Right lobe of liver (tissue), 6 donors: ENCODE data around the gene POT1. TPM values are rescaled to one million over a fixed set of nuclear protein-coding genes. Genes with fewer than 3 reads are reported as not detected.

Source experiments
- ATAC-seq, 4 donors: fragments of 200-7000 bp; cut with Tn5 transposase; one replicate each; pipeline ENCODE4 v1.9.1; 2020; ENCODE audit warnings: mild to moderate bottlenecking in 4 of 4, moderate library complexity in 4 of 4
- DNase-seq, 3 donors: peaks; one replicate each; pipeline ENCODE4 v3.0.0-alpha.2; 2020
- H3K27ac ChIP-seq, 3 donors: fragments of 200-600 bp; one replicate each; pipeline ENCODE4 v1.8.0; 2022
- H3K27me3 ChIP-seq, 2 donors: fragments of 200-600 bp; one replicate each; pipeline ENCODE4 v1.8.0; 2022
- H3K36me3 ChIP-seq, 4 donors: fragments of 200-600 bp; sonication (generic) in 1 of 4; one replicate each; pipeline versions ENCODE4 v1.5.1 to v1.8.0; 2017 to 2022; ENCODE audit warnings: control low read depth in 1 of 4
- H3K4me1 ChIP-seq, 4 donors: fragments of 200-600 bp; sonication (generic) in 1 of 4; one replicate each; pipeline versions ENCODE4 v1.5.1 to v1.8.0; 2017 to 2022; ENCODE audit warnings: control low read depth in 1 of 4
- H3K4me3 ChIP-seq, 3 donors: fragments of 200-600 bp; one replicate each; pipeline ENCODE4 v1.8.0; 2022
- H3K9me3 ChIP-seq, 4 donors: fragments of 200-600 bp; sonication (generic) in 1 of 4; one replicate each; pipeline versions ENCODE4 v1.5.1 to v1.8.0; 2017 to 2022; ENCODE audit warnings: control low read depth in 1 of 4
- CTCF ChIP-seq, 4 donors: fragments of 200-600 bp in 3 of 4; fragments of 450-650 bp in 1 of 4; IDR thresholded peaks; one replicate each; pipeline versions ENCODE4 v1.5.1 to v1.8.0; 2016 to 2022; ENCODE audit warnings: antibody characterized with exemption in 4 of 4, mild to moderate bottlenecking in 2 of 4
- POLR2A ChIP-seq: fragments of 450-650 bp; IDR thresholded peaks from one replicate; pipeline ENCODE4 v1.6.1; 2017; ENCODE audit warnings: antibody characterized with exemption, mild to moderate bottlenecking
- WGBS: methylation state at CpG from one replicate; pipeline ENCODE4 v1.1.6; 2018; ENCODE audit warnings: low coverage, low lambda C conversion rate; ENCODE audit not compliant: insufficient coverage; ENCODE audit errors: missing lambda C conversion rate; 5-methylcytosine and 5-hydroxymethylcytosine counted together
- intact Hi-C, 2 donors: fragments of 100-400 bp; cut with DNase I; formaldehyde crosslinking; loops; one replicate each; pipeline versions ENCODE4 v1.11.2 to v1.14.1; 2022
- total RNA-seq, 6 experiments: library from RNA; depleted of rRNA in 2 of 6; stranded (reverse); fragments of >200 nt in 2 of 6; fragmentation: NEBNext Ultra II Directional in 3 of 6; extraction: Animal tissue kit (Norgen Biotek cat#: 25700) in 3 of 6; gene quantifications; one replicate each; pipeline versions ENCODE4 v1.1.0 to v1.2.4, GENCODE V29; 2016 to 2023
- donor health status: DM: no; HTN: yes; CAD: no.
- donor health status: DM: no; HTN: no; CAD: no.
- donor health status: DM: no; HTN: no; CAD: no.
- donor health status: DM: no; HTN: yes; CAD: no.
- donor health status: DM: no; HTN: yes; CAD: no.

The POT1 gene
- total RNA-seq, 6 experiments from 2014 or later = 7.8 to 12.4 (median 10.0) TPM

GRCh38 chr7:124792696-124793095 lies 136.9 kb downstream of the POT1 start:
- Histone ChIP-seq H3K27me3 (no peaks in the 10 kb centered on the region), H3K4me3 (no peak overlapping the region), H3K36me3 (no peaks in the 10 kb centered on the region), H3K27ac (no peak overlapping the region), H3K4me1 (no peaks in the 10 kb centered on the region), H3K9me3 (no peaks in the 10 kb centered on the region)
- 44% methylated on average over 3 of the region's 3 CpGs for WGBS
- intact Hi-C loops = no loop called here
- TF ChIP-seq CTCF (IDR thresholded peaks at IDR 0.05) (no peak), POLR2A (no peak)
- ATAC-seq = no peak
- no peak for DNase-seq

- TF ChIP-seq POLR2A (no peak), CTCF (IDR thresholded peaks at IDR 0.05) (no peak)
- Histone ChIP-seq H3K27me3 (no peaks in the 10 kb centered on the region), H3K4me1 (no peaks in the 10 kb centered on the region), H3K4me3 (no peak overlapping the region), H3K27ac (no peak overlapping the region), H3K9me3 (no peaks in the 10 kb centered on the region), H3K36me3 (no peaks in the 10 kb centered on the region)
- no peak for ATAC-seq
- intact Hi-C loops = no loop called here
- no peak for DNase-seq
Measured at GRCh38 chr7:124792002-124792401, 137.6 kb downstream of the POT1 start.

- no peaks in the 10 kb centered on the region for H3K36me3 ChIP-seq
- H3K27ac ChIP-seq = no peak overlapping the region
- no peak for TF ChIP-seq POLR2A
- TF ChIP-seq CTCF (IDR thresholded peaks at IDR 0.05) = no peak
- H3K4me1 ChIP-seq = no peaks in the 10 kb centered on the region
- intact Hi-C loops = no loop called here
- no peaks in the 10 kb centered on the region for H3K27me3 ChIP-seq
- H3K9me3 ChIP-seq = no peaks in the 10 kb centered on the region
- DNase-seq (no peak), ATAC-seq (no peak)
- 62% methylated on average over 4 of the region's 4 CpGs for WGBS
- no peak overlapping the region for H3K4me3 ChIP-seq
Measured at GRCh38 chr7:124791426-124791825, 138.2 kb downstream of the POT1 start.

GRCh38 chr7:124790645-124791044 lies 139.0 kb downstream of the POT1 start:
- intact Hi-C loops = no loop called here
- DNase-seq (no peak), ATAC-seq (no peak)
- no peaks in the 10 kb centered on the region for H3K27me3 ChIP-seq
- H3K4me3 ChIP-seq = no peak overlapping the region
- no peaks in the 10 kb centered on the region for H3K4me1 ChIP-seq
- WGBS = 41% methylated on average over 6 of the region's 6 CpGs
- H3K36me3 ChIP-seq = no peaks in the 10 kb centered on the region
- TF ChIP-seq POLR2A (no peak), CTCF (IDR thresholded peaks at IDR 0.05) (no peak)
- H3K9me3 ChIP-seq = no peaks in the 10 kb centered on the region
- H3K27ac ChIP-seq = no peak overlapping the region

- intact Hi-C loops = no loop called here
Measured at GRCh38 chr7:124785994-124786393, 143.6 kb downstream of the POT1 start.

More at GRCh38 chr7:124785994-124786393, 143.6 kb downstream of the POT1 start:
- Histone ChIP-seq H3K4me3 (no peak overlapping the region), H3K27me3 (no peaks in the 10 kb centered on the region), H3K27ac (no peak overlapping the region), H3K36me3 (no peaks in the 10 kb centered on the region), H3K9me3 (no peaks in the 10 kb centered on the region), H3K4me1 (no peaks in the 10 kb centered on the region)
- WGBS = 63% methylated on average over 4 of the region's 6 CpGs
- ATAC-seq = no peak
- DNase-seq = no peak
- TF ChIP-seq POLR2A = no peak
- TF ChIP-seq CTCF (IDR thresholded peaks at IDR 0.05) = no peak
